H1 (cell line): ENCODE data around the gene ARMC10. TPM values are rescaled to one million over a fixed set of nuclear protein-coding genes. Genes with fewer than 3 reads are reported as not detected.

Experiments used
- CTCF ChIA-PET: fragments of 300-600 bp; sonication (Branson Sonifier 250); formaldehyde crosslinking; loops from one replicate; lab custom pipeline; 2021; ENCODE audit not compliant: partially characterized antibody; lab: Charles Lee
- POLR2A ChIA-PET: fragments of 300-600 bp; sonication (Branson Sonifier 250); formaldehyde crosslinking; loops from one replicate; lab custom pipeline; 2021; ENCODE audit warnings: inconsistent platforms; ENCODE audit not compliant: partially characterized antibody; lab: Charles Lee
- DNase-seq, 2 experiments: peaks; one replicate each; pipeline versions ENCODE4 v3.0.0 to v3.0.0-alpha.2; 2010 to 2022; ENCODE audit warnings: low spot score in 2 of 2, low read depth in 1 of 2, mixed read lengths in 1 of 2
- FAIRE-seq: peaks from 2 replicates; lab custom pipeline; 2011; peaks lifted over from hg19 to GRCh38; lab: Jason Lieb, UNC
- H2AFZ ChIP-seq: 2 replicates; pipeline ENCODE4 v1.8.1; 2012; ENCODE audit warnings: low read length, inconsistent platforms
- H2AK5ac ChIP-seq: 2 replicates; pipeline ENCODE4 v1.6.1; 2013; ENCODE audit warnings: low read depth, low read length
- H2BK120ac ChIP-seq: replicated peaks from 2 replicates; pipeline ENCODE3; 2013; ENCODE audit warnings: low read depth, low read length, inconsistent platforms
- H2BK12ac ChIP-seq: 2 replicates; pipeline ENCODE4 v1.6.1; 2013; ENCODE audit warnings: low read depth, low read length
- H2BK15ac ChIP-seq: 2 replicates; pipeline ENCODE4 v1.6.1; 2013; ENCODE audit warnings: low read length
- H2BK20ac ChIP-seq: 2 replicates; pipeline ENCODE4 v1.6.1; 2013; ENCODE audit warnings: low read length
- H2BK5ac ChIP-seq: 2 replicates; pipeline ENCODE4 v1.6.1; 2013; ENCODE audit warnings: low read depth, low read length
- H3K14ac ChIP-seq: 2 replicates; pipeline ENCODE4 v1.6.1; 2013; ENCODE audit warnings: inconsistent platforms; ENCODE audit not compliant: insufficient read length
- H3K18ac ChIP-seq: 2 replicates; pipeline ENCODE4 v1.6.1; 2013; ENCODE audit warnings: low read length; ENCODE audit errors: extremely low read depth
- H3K23ac ChIP-seq: 2 replicates; pipeline ENCODE4 v1.6.1; 2013; ENCODE audit warnings: inconsistent platforms; ENCODE audit not compliant: insufficient read length
- H3K23me2 ChIP-seq: 2 replicates; pipeline ENCODE4 v1.6.1; 2013; ENCODE audit warnings: low read depth, low read length
- H3K27ac ChIP-seq: 2 replicates; pipeline ENCODE4 v1.6.1; 2011; ENCODE audit warnings: low read depth, low read length, inconsistent platforms
- H3K27me3 ChIP-seq, 4 experiments: replicated peaks in 1 of 4; 1 replicate in 1 of 4; 2 replicates in 3 of 4; pipeline versions ENCODE4 v1.6.1 to v1.8.1; 2011 to 2013; ENCODE audit warnings: low read length in 3 of 4, mild to moderate bottlenecking in 3 of 4, inconsistent platforms in 2 of 4, mixed read lengths in 2 of 4, moderate library complexity in 1 of 4; ENCODE audit not compliant: control insufficient read depth in 3 of 4, insufficient read depth in 3 of 4; ENCODE audit errors: extremely low read depth in 1 of 4
- H3K36me3 ChIP-seq, 4 experiments: 2 replicates each; pipeline versions ENCODE4 v1.6.1 to v1.8.1; 2011 to 2013; ENCODE audit warnings: mild to moderate bottlenecking in 4 of 4, low read length in 3 of 4, moderate library complexity in 2 of 4, control low read depth in 1 of 4, inconsistent platforms in 1 of 4; ENCODE audit not compliant: insufficient read depth in 4 of 4, control insufficient read depth in 2 of 4
- H3K4ac ChIP-seq: replicated peaks from 2 replicates; pipeline ENCODE3; 2013; ENCODE audit warnings: low read length, low read depth, mixed read lengths, inconsistent platforms; ENCODE audit not compliant: insufficient read length
- H3K4me1 ChIP-seq, 4 experiments: replicated peaks in 1 of 4; 1 replicate in 1 of 4; 2 replicates in 3 of 4; pipeline versions ENCODE4 v1.6.1 to v1.8.1; 2011 to 2013; ENCODE audit warnings: low read length in 3 of 4, inconsistent platforms in 2 of 4, mixed read lengths in 1 of 4; ENCODE audit not compliant: insufficient read depth in 4 of 4, control insufficient read depth in 3 of 4
- H3K4me2 ChIP-seq, 2 experiments: 2 replicates each; pipeline versions ENCODE4 v1.6.1 to v1.8.1; 2011 to 2013; ENCODE audit warnings: low read depth in 2 of 2, low read length in 2 of 2, control low read depth in 1 of 2, inconsistent platforms in 1 of 2, mild to moderate bottlenecking in 1 of 2; ENCODE audit not compliant: insufficient read depth in 1 of 2
- H3K4me3 ChIP-seq, 4 experiments: fragments of 200-600, 300-600 bp in 1 of 4; sonication (generic), shearing (Covaris generic), sonication (Bioruptor Twin) in 1 of 4; 2 replicates each; pipeline versions ENCODE4 v1.5.1 to v1.8.1; 2011 to 2016; ENCODE audit warnings: low read length in 4 of 4, low read depth in 3 of 4, control low read depth in 2 of 4, inconsistent platforms in 2 of 4, mild to moderate bottlenecking in 2 of 4, mixed read lengths in 1 of 4, moderate library complexity in 1 of 4; ENCODE audit not compliant: insufficient read depth in 2 of 4; ENCODE audit errors: extremely low read depth in 1 of 4
- H3K56ac ChIP-seq: replicated peaks from 2 replicates; pipeline ENCODE3; 2013; ENCODE audit warnings: low read depth, mild to moderate bottlenecking, mixed read lengths, low read length, inconsistent platforms; ENCODE audit not compliant: insufficient read length
- H3K79me1 ChIP-seq: 2 replicates; pipeline ENCODE4 v1.6.1; 2013; ENCODE audit warnings: low read depth, low read length, control low read depth
- H3K79me2 ChIP-seq, 2 experiments: 2 replicates each; pipeline versions ENCODE4 v1.6.1 to v1.8.1; 2012 to 2013; ENCODE audit warnings: low read length in 2 of 2, mild to moderate bottlenecking in 2 of 2, inconsistent platforms in 1 of 2; ENCODE audit not compliant: insufficient read depth in 2 of 2, control insufficient read depth in 1 of 2
- H3K9ac ChIP-seq, 4 experiments: replicated peaks in 1 of 4; 1 replicate in 1 of 4; 2 replicates in 3 of 4; pipeline versions ENCODE4 v1.6.1 to v1.8.1; 2011 to 2013; ENCODE audit warnings: low read depth in 3 of 4, low read length in 3 of 4, control low read depth in 2 of 4, mild to moderate bottlenecking in 2 of 4, moderate library complexity in 2 of 4, inconsistent platforms in 1 of 4; ENCODE audit errors: extremely low read depth in 1 of 4
- H3K9me3 ChIP-seq, 2 experiments: 2 replicates each; pipeline versions ENCODE4 v1.6.1 to v1.8.1; 2012 to 2013; ENCODE audit warnings: mild to moderate bottlenecking in 2 of 2, moderate library complexity in 2 of 2, control low read depth in 1 of 2, inconsistent platforms in 1 of 2, low read depth in 1 of 2, low read length in 1 of 2, mixed read lengths in 1 of 2; ENCODE audit not compliant: insufficient read depth in 2 of 2
- H4K20me1 ChIP-seq, 2 experiments: replicated peaks in 1 of 2; 2 replicates each; pipeline versions ENCODE3 to v1.8.1; 2011 to 2013; ENCODE audit warnings: inconsistent platforms in 2 of 2, low read length in 2 of 2, mild to moderate bottlenecking in 1 of 2; ENCODE audit not compliant: insufficient read depth in 2 of 2, control insufficient read depth in 1 of 2
- H4K5ac ChIP-seq: 2 replicates; pipeline ENCODE4 v1.6.1; 2013; ENCODE audit warnings: low read length, low read depth, mixed read lengths, inconsistent platforms; ENCODE audit not compliant: insufficient read length
- H4K8ac ChIP-seq: 2 replicates; pipeline ENCODE4 v1.8.0; 2013; ENCODE audit warnings: mild to moderate bottlenecking, moderate library complexity, low read length, inconsistent platforms; ENCODE audit not compliant: insufficient read depth; ENCODE audit errors: extremely low read depth
- H4K91ac ChIP-seq: replicated peaks from 2 replicates; pipeline ENCODE3; 2013; ENCODE audit warnings: low read length, mixed read lengths, inconsistent platforms; ENCODE audit not compliant: insufficient read length
- FOSL1 ChIP-seq: IDR thresholded peaks from 2 replicates; pipeline ENCODE4 v1.6.1; 2011; ENCODE audit warnings: mild to moderate bottlenecking, low read depth, low read length, moderate library complexity; ENCODE audit not compliant: insufficient read depth
- SP4 ChIP-seq: IDR thresholded peaks from 2 replicates; pipeline ENCODE4 v1.6.1; 2012; ENCODE audit warnings: low read length, inconsistent platforms
- ZNF274 ChIP-seq: IDR thresholded peaks from 2 replicates; pipeline ENCODE4 v1.7.0; 2012; ENCODE audit warnings: low read length, borderline replicate concordance; ENCODE audit errors: extremely low read depth
- WGBS, 2 experiments: shearing (Covaris generic) in 1 of 2; methylation state at CpG; one replicate each; pipeline versions ENCODE4 v1.1.6 to v1.1.7; 2013 to 2015; ENCODE audit warnings: low lambda C conversion rate in 2 of 2, mixed read lengths in 2 of 2, inconsistent platforms in 1 of 2, low coverage in 1 of 2, missing lambda C conversion rate in 1 of 2; ENCODE audit not compliant: insufficient replicate concordance in 2 of 2, insufficient coverage in 1 of 2, insufficient read length in 1 of 2; ENCODE audit errors: extremely low coverage in 1 of 2, missing lambda C conversion rate in 1 of 2; 5-methylcytosine and 5-hydroxymethylcytosine counted together
- polyA plus RNA-seq, 7 experiments: library from polyadenylated mRNA; depleted of rRNA in 3 of 7; stranded (reverse) in 5 of 7; unstranded in 2 of 7; fragments of >200 nt in 5 of 7; fragments of 200-250 nt in 2 of 7; gene quantifications; 1 replicate in 5 of 7; 2 replicates in 1 of 7; 4 replicates in 1 of 7; pipeline versions ENCODE4 v1.2.1 to v1.2.3, GENCODE V29; 2011 to 2013; ENCODE audit warnings: missing spikeins in 2 of 7, mixed read lengths in 2 of 7
- total RNA-seq: library from RNA; stranded (reverse); fragmentation: NEBNext Ultra II Directional; extraction: Animal tissue kit (Norgen Biotek cat#: 25700); gene quantifications from 2 replicates; pipeline ENCODE4 v1.2.1, GENCODE V29; 2021
- TF ChIP-seq, protein P1 (sequence below), 3 experiments: IDR thresholded peaks; 1 replicate in 2 of 3; 2 replicates in 1 of 3; pipeline versions ENCODE4 v1.5.1 to v1.6.1; 2011; ENCODE audit warnings: low read length in 3 of 3, mild to moderate bottlenecking in 3 of 3, inconsistent platforms in 2 of 3, low read depth in 1 of 3, moderate library complexity in 1 of 3; ENCODE audit not compliant: insufficient read depth in 1 of 3; ENCODE audit errors: control extremely low read depth in 1 of 3

Gene ARMC10
- total and polyA plus RNA-seq, 2 of the 8 experiments (the other 6 are each of a cell fraction or from before 2014, with no cell fraction given), result 16.4 to 44.3 TPM

DNA sequence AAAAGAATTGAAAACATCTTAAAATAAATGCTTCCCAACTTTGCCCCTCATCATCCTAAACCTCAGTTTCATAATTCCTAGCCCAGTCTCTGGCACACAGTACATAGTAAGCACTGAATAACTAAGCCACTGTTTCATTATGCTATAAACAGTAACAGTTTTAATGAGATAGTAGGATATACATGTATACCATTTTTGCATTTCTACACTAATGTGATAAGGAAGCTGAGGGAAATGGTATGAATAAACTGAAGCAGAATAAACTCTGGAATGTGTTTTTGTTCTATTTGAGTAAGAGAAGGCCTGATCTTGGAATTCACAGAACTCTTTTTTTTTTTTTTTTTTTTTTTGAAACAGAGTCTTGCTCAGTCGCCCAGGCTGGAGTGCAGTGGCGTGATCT, 65.1 kb downstream of the ARMC10 start:
- no peaks in the 10 kb centered on the region for H3K9me3 ChIP-seq
- no peak overlapping the region for H2BK120ac ChIP-seq
- H4K5ac ChIP-seq, result no peak overlapping the region
- CTCF ChIA-PET, result no interaction called here
- H3K27ac ChIP-seq, result no peak overlapping the region
- H2BK15ac ChIP-seq, result no peak overlapping the region
- FAIRE-seq, result no peak
- no peak overlapping the region for H2BK12ac ChIP-seq
- POLR2A ChIA-PET, result no interaction called here
- no peak overlapping the region for H3K9ac ChIP-seq
- no peak overlapping the region for H3K4me2 ChIP-seq
- H4K8ac ChIP-seq, result no peak overlapping the region
- DNase-seq, result no peak
- H4K91ac ChIP-seq, result no peak overlapping the region
- H3K36me3 ChIP-seq, result no peaks in the 10 kb centered on the region
- H3K18ac ChIP-seq, result no peak overlapping the region
- no peak overlapping the region for H3K14ac ChIP-seq
- H3K23me2 ChIP-seq, result no peaks in the 10 kb centered on the region
- H3K56ac ChIP-seq, result no peak overlapping the region
- WGBS, 2 experiments, result no CpG with 5 or more reads among the region's 2 CpGs
- TF ChIP-seq ZNF274 (no peak), FOSL1 (no peak), SP4 (no peak)
- TF ChIP-seq, protein P1, sequence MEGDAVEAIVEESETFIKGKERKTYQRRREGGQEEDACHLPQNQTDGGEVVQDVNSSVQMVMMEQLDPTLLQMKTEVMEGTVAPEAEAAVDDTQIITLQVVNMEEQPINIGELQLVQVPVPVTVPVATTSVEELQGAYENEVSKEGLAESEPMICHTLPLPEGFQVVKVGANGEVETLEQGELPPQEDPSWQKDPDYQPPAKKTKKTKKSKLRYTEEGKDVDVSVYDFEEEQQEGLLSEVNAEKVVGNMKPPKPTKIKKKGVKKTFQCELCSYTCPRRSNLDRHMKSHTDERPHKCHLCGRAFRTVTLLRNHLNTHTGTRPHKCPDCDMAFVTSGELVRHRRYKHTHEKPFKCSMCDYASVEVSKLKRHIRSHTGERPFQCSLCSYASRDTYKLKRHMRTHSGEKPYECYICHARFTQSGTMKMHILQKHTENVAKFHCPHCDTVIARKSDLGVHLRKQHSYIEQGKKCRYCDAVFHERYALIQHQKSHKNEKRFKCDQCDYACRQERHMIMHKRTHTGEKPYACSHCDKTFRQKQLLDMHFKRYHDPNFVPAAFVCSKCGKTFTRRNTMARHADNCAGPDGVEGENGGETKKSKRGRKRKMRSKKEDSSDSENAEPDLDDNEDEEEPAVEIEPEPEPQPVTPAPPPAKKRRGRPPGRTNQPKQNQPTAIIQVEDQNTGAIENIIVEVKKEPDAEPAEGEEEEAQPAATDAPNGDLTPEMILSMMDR (IDR thresholded peaks at IDR 0.05; ENCODE audit: control extremely low read depth in 1 of 3, insufficient read depth in 1 of 3, low read depth in 1 of 3, low read length in 3 of 3), result no peak
- TF ChIP-seq, all 59 proteins: peak for 0
- no peak overlapping the region for H2AFZ ChIP-seq
- peaks cover 2% of the 10 kb centered on the region; the same call in 1 of the 2 replicates for H3K79me1 ChIP-seq
- no peak overlapping the region for H2BK20ac ChIP-seq
- H2AK5ac ChIP-seq, result no peak overlapping the region
- no peak overlapping the region for H3K23ac ChIP-seq
- H3K27me3 ChIP-seq, result no peaks in the 10 kb centered on the region
- H3K4me1 ChIP-seq, result peaks cover 2 to 10% (median 4%) of the 10 kb centered on the region in 4 experiments; a peak in 4 of 7 replicates
- no peak overlapping the region for H2BK5ac ChIP-seq
- 0 out of 4 replicates have a peak, but pooled peaks cover 0 to 2% of the 10 kb centered on the region in 2 experiments for H3K79me2 ChIP-seq
- peaks cover 0 to 3% of the 10 kb centered on the region in 2 experiments for H4K20me1 ChIP-seq
- no peak overlapping the region for H3K4ac ChIP-seq
- no peak overlapping the region for H3K4me3 ChIP-seq
